Activated effector memory CD4-positive, alpha-beta T cell treated with anti-CD3 and anti-CD28 coated beads, Interleukin-2, amount 50 U/mL, for 16 hours (primary cell): Measurements from ENCODE around the gene DRD5.
"Not testable (repeated sequence)": the region's sequence is repeated elsewhere in the genome, so short reads cannot be mapped to it uniquely, and the experiment has no call there.

Experiments
- DNase-seq: peaks from one replicate; pipeline ENCODE4 v3.0.0-alpha.2; 2020

The DRD5 gene

GRCh38 chr4:9781343-9782135 lies at the start of gene DRD5:
Gene DRD5 (plus strand): TSS chr4:9781634. CDS start chr4:9782030, 396 bp downstream.
- no peak for DNase-seq

GRCh38 chr4:9732256-9732655 lies 49.2 kb upstream of the DRD5 start:
- DNase-seq: not testable (repeated sequence)

GRCh38 chr4:9735515-9735914 lies 45.9 kb upstream of the DRD5 start:
- DNase-seq: no peak

GRCh38 chr4:9737280-9737679 lies 44.2 kb upstream of the DRD5 start:
- not testable (repeated sequence) for DNase-seq

- DNase-seq: not testable (repeated sequence)
Measured at GRCh38 chr4:9743789-9744188, 37.6 kb upstream of the DRD5 start.

GRCh38 chr4:9745782-9746181 lies 35.7 kb upstream of the DRD5 start:
- no peak for DNase-seq

- DNase-seq: no peak
Measured at GRCh38 chr4:9758641-9759317, 22.7 kb upstream of the DRD5 start.

- DNase-seq: no peak
Measured at GRCh38 chr4:9762823-9763475, 18.5 kb upstream of the DRD5 start.

GRCh38 chr4:9764155-9764696 lies 17.2 kb upstream of the DRD5 start:
- DNase-seq: no peak

GRCh38 chr4:9765091-9765490 lies 16.3 kb upstream of the DRD5 start:
- no peak for DNase-seq

- DNase-seq: no peak
Measured at GRCh38 chr4:9769321-9769720, 12.1 kb upstream of the DRD5 start.

GRCh38 chr4:9771034-9771433 lies 10.4 kb upstream of the DRD5 start:
- no peak for DNase-seq

- DNase-seq: no peak
Measured at GRCh38 chr4:9773471-9773870, 8.0 kb upstream of the DRD5 start.

- no peak for DNase-seq
Measured at GRCh38 chr4:9782136-9782436, 652 bp downstream of the DRD5 start.

GRCh38 chr4:9785891-9786290 lies 4.5 kb downstream of the DRD5 start:
- not testable (repeated sequence) for DNase-seq

- no peak for DNase-seq
Measured at GRCh38 chr4:9792381-9792780, 10.9 kb downstream of the DRD5 start.

GRCh38 chr4:9796641-9797040 lies 15.2 kb downstream of the DRD5 start:
- DNase-seq: not testable (repeated sequence)

GRCh38 chr4:9800848-9801247 lies 19.4 kb downstream of the DRD5 start:
- no peak for DNase-seq

- no peak for DNase-seq
Measured at GRCh38 chr4:9804918-9805317, 23.5 kb downstream of the DRD5 start.

- DNase-seq: no peak
Measured at GRCh38 chr4:9808077-9808476, 26.6 kb downstream of the DRD5 start.

GRCh38 chr4:9811806-9812205 lies 30.4 kb downstream of the DRD5 start:
- DNase-seq: no peak

GRCh38 chr4:9812501-9813340 lies 31.3 kb downstream of the DRD5 start:
- DNase-seq: no peak

- DNase-seq: no peak
Measured at GRCh38 chr4:9816285-9816684, 34.9 kb downstream of the DRD5 start.
